Measurements from ENCODE around the gene GTF2B.

DNA sequence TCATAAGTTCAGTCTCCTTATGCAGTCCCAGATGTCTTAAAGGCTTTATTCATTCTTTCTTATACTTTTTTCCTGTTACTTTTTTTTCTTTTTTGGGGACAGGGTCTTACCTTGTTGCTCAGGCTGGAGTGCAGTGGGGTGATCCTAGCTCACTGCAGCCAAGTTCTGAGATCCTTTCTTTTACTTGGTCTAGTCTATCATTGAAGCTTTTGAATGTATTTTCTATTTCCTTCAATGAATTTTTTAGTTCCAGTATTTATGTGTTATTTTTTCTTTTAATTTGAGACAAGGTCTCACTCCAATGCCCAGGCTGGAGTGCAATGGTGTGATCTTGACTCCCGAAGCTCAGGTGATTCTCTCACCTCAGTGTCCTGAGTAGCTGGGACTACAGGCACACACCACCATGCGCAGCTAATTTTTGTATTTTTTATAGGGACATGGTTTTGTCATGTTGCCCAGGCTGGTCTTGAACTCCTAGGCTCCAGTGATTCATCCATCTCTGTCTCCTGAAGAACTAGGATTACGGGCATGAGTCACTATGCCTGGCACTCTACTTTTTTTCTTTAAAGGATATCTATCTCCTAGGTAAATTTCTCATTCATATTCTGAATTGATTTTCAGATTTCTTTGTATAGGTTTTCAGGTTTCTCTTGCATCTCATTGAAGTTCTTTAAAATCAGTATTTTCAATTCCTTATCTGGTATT is 26.1 kb upstream of the GTF2B start:
- TF ChIP-seq EZH2 (IDR thresholded peaks at IDR 0.05; ENCODE audit: borderline replicate concordance, low read depth, low read length) (no peak), CHD4 (IDR thresholded peaks at IDR 0.05; ENCODE audit: insufficient read depth, insufficient replicate concordance, low read depth, low read length, poor library complexity, severe bottlenecking) (no peak), FOS (IDR thresholded peaks at IDR 0.05; ENCODE audit: extremely low read depth, insufficient read length) (no peak), ZFP1 (CRISPR knock-in tag; IDR thresholded peaks at IDR 0.05) (no peak), ESRRA (IDR thresholded peaks at IDR 0.05; ENCODE audit: borderline replicate concordance, low read depth) (no peak), POLR2AphosphoS5 (IDR thresholded peaks at IDR 0.05; ENCODE audit: control insufficient read depth, insufficient read depth, low read depth, low read length) (no peak), JUN (IDR thresholded peaks at IDR 0.05; ENCODE audit: borderline replicate concordance, low read depth, low read length) (no peak), JUN (CRISPR knock-in tag; IDR thresholded peaks at IDR 0.05; ENCODE audit: borderline replicate concordance) (no peak), TCF7L2 (IDR thresholded peaks at IDR 0.05; ENCODE audit: low read depth, low read length) (no peak), TBP (optimal IDR thresholded peaks at IDR 0.05; ENCODE audit: low read depth, low read length) (no peak)
- TF ChIP-seq, protein P1, sequence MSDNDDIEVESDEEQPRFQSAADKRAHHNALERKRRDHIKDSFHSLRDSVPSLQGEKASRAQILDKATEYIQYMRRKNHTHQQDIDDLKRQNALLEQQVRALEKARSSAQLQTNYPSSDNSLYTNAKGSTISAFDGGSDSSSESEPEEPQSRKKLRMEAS (CRISPR knock-in tag; IDR thresholded peaks at IDR 0.05): no peak
- TF ChIP-seq, protein P2, sequence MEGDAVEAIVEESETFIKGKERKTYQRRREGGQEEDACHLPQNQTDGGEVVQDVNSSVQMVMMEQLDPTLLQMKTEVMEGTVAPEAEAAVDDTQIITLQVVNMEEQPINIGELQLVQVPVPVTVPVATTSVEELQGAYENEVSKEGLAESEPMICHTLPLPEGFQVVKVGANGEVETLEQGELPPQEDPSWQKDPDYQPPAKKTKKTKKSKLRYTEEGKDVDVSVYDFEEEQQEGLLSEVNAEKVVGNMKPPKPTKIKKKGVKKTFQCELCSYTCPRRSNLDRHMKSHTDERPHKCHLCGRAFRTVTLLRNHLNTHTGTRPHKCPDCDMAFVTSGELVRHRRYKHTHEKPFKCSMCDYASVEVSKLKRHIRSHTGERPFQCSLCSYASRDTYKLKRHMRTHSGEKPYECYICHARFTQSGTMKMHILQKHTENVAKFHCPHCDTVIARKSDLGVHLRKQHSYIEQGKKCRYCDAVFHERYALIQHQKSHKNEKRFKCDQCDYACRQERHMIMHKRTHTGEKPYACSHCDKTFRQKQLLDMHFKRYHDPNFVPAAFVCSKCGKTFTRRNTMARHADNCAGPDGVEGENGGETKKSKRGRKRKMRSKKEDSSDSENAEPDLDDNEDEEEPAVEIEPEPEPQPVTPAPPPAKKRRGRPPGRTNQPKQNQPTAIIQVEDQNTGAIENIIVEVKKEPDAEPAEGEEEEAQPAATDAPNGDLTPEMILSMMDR (IDR thresholded peaks at IDR 0.05 in 2 of 3, conservative IDR thresholded peaks at IDR 0.05 in 1 of 3; ENCODE audit: insufficient read depth in 2 of 3, low read depth in 1 of 3, low read length in 3 of 3): no peak
- TF ChIP-seq, protein P3, sequence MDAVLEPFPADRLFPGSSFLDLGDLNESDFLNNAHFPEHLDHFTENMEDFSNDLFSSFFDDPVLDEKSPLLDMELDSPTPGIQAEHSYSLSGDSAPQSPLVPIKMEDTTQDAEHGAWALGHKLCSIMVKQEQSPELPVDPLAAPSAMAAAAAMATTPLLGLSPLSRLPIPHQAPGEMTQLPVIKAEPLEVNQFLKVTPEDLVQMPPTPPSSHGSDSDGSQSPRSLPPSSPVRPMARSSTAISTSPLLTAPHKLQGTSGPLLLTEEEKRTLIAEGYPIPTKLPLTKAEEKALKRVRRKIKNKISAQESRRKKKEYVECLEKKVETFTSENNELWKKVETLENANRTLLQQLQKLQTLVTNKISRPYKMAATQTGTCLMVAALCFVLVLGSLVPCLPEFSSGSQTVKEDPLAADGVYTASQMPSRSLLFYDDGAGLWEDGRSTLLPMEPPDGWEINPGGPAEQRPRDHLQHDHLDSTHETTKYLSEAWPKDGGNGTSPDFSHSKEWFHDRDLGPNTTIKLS (IDR thresholded peaks at IDR 0.05; ENCODE audit: borderline replicate concordance, low read depth): no peak

Data from K562 (cell line).